ENCODE data around the gene MEIS3. TPM values are rescaled to one million over a fixed set of nuclear protein-coding genes. Genes with fewer than 3 reads are reported as not detected.

The MEIS3 gene
- total RNA-seq, 6 experiments from 2014 or later: 0.53 to 1.6 (median 0.77) TPM

GRCh38 chr19:47405854-47406417, 13.4 kb downstream of the MEIS3 start:
- no peak for DNase-seq
- intact Hi-C loops (cut with DNase I): no loop called here
- 92% methylated on average over 5 of the region's 5 CpGs for WGBS (ENCODE audit: insufficient coverage, low coverage, low lambda C conversion rate, missing lambda C conversion rate)
- no peaks in the 10 kb centered on the region for H3K4me1 ChIP-seq
- no peak overlapping the region for H3K27ac ChIP-seq
- H3K9me3 ChIP-seq: no peaks in the 10 kb centered on the region
- no peaks in the 10 kb centered on the region for H3K36me3 ChIP-seq
- no peaks in the 10 kb centered on the region for H3K27me3 ChIP-seq
- H3K4me3 ChIP-seq: no peak overlapping the region
- ATAC-seq: no peak
- TF ChIP-seq POLR2A (IDR thresholded peaks at IDR 0.05) (no peak), CTCF (IDR thresholded peaks at IDR 0.05) (no peak)

GRCh38 chr19:47405197-47405550, 14.2 kb downstream of the MEIS3 start:
- H3K27me3 ChIP-seq: no peaks in the 10 kb centered on the region
- ATAC-seq (no peak), DNase-seq (no peak)
- no peak for TF ChIP-seq CTCF (IDR thresholded peaks at IDR 0.05)
- no peak for TF ChIP-seq POLR2A (IDR thresholded peaks at IDR 0.05)
- intact Hi-C loops (cut with DNase I): no loop called here
- no peaks in the 10 kb centered on the region for H3K4me1 ChIP-seq
- no peaks in the 10 kb centered on the region for H3K9me3 ChIP-seq
- H3K36me3 ChIP-seq: no peaks in the 10 kb centered on the region
- no peak overlapping the region for H3K4me3 ChIP-seq
- H3K27ac ChIP-seq: no peak overlapping the region
- WGBS (ENCODE audit: insufficient coverage, low coverage, low lambda C conversion rate, missing lambda C conversion rate): 63% methylated on average over 3 of the region's 4 CpGs

GRCh38 chr19:47404334-47405196, 14.8 kb downstream of the MEIS3 start:
- no peaks in the 10 kb centered on the region for H3K4me1 ChIP-seq
- no peak for TF ChIP-seq CTCF (IDR thresholded peaks at IDR 0.05)
- TF ChIP-seq POLR2A (IDR thresholded peaks at IDR 0.05): no peak
- no peaks in the 10 kb centered on the region for H3K27me3 ChIP-seq
- ATAC-seq (no peak), DNase-seq (no peak)
- no peaks in the 10 kb centered on the region for H3K36me3 ChIP-seq
- 53% methylated on average over 5 of the region's 9 CpGs for WGBS (ENCODE audit: insufficient coverage, low coverage, low lambda C conversion rate, missing lambda C conversion rate)
- H3K4me3 ChIP-seq: no peak overlapping the region
- intact Hi-C loops (cut with DNase I): no loop called here
- H3K27ac ChIP-seq: no peak overlapping the region
- H3K9me3 ChIP-seq: no peaks in the 10 kb centered on the region

GRCh38 chr19:47402504-47402903, 16.8 kb downstream of the MEIS3 start:
- no peak for DNase-seq
- TF ChIP-seq CTCF (IDR thresholded peaks at IDR 0.05) (no peak), POLR2A (IDR thresholded peaks at IDR 0.05) (no peak)
- intact Hi-C loops (cut with DNase I): no loop called here
- Histone ChIP-seq H3K9me3 (no peaks in the 10 kb centered on the region), H3K27me3 (no peaks in the 10 kb centered on the region), H3K27ac (no peak overlapping the region), H3K4me1 (no peaks in the 10 kb centered on the region), H3K4me3 (no peak overlapping the region), H3K36me3 (no peaks in the 10 kb centered on the region)
- WGBS (ENCODE audit: insufficient coverage, low coverage, low lambda C conversion rate, missing lambda C conversion rate): 79% methylated on average over 8 of the region's 16 CpGs
- no peak for ATAC-seq

Measured in right lobe of liver (tissue), 6 donors.